Tibial nerve (tissue), 4 donors: ENCODE data around the gene TMEM187. TPM values are rescaled to one million over a fixed set of nuclear protein-coding genes. Genes with fewer than 3 reads are reported as not detected.

Experiments used
- DNase-seq, 2 donors: peaks; one replicate each; pipeline ENCODE4 v3.0.0-alpha.2; 2019; ENCODE audit warnings: low spot score in 2 of 2
- H3K27ac ChIP-seq, 4 donors: fragments of 200-600 bp; sonication (generic) in 3 of 4; one replicate each; pipeline ENCODE4 v1.5.1; 2017 to 2019; ENCODE audit warnings: mild to moderate bottlenecking in 1 of 4
- H3K27me3 ChIP-seq, 2 donors: fragments of 200-600 bp; sonication (generic) in 1 of 2; one replicate each; pipeline versions ENCODE4 v1.5.1 to v1.6.0; 2017 to 2019
- H3K36me3 ChIP-seq, 3 donors: fragments of 200-600 bp; sonication (generic); one replicate each; pipeline ENCODE4 v1.5.1; 2018 to 2019
- H3K4me1 ChIP-seq, 4 donors: fragments of 200-600 bp; sonication (generic) in 3 of 4; one replicate each; pipeline ENCODE4 v1.5.1; 2017 to 2019
- H3K4me3 ChIP-seq, 4 donors: fragments of 200-600 bp; sonication (generic) in 3 of 4; one replicate each; pipeline ENCODE4 v1.5.1; 2017 to 2019; ENCODE audit warnings: mild to moderate bottlenecking in 1 of 4, moderate library complexity in 1 of 4
- H3K9me3 ChIP-seq, 4 donors: fragments of 200-600 bp; sonication (generic) in 3 of 4; one replicate each; pipeline ENCODE4 v1.5.1; 2017 to 2019
- EP300 ChIP-seq, 2 donors: sonication (generic); formaldehyde crosslinking; IDR thresholded peaks; one replicate each; pipeline ENCODE4 v1.6.1; 2017; ENCODE audit warnings: antibody characterized with exemption in 2 of 2, mild to moderate bottlenecking in 1 of 2
- POLR2A ChIP-seq, 2 donors: fragments of 450-650 bp; IDR thresholded peaks; one replicate each; pipeline ENCODE4 v1.6.1; 2017; ENCODE audit warnings: antibody characterized with exemption in 2 of 2, mild to moderate bottlenecking in 2 of 2, moderate library complexity in 2 of 2
- WGBS, 2 donors: methylation state at CpG; one replicate each; pipeline ENCODE4 v1.1.5; 2018; 5-methylcytosine and 5-hydroxymethylcytosine counted together
- total RNA-seq, 4 donors: library from RNA; depleted of rRNA; stranded (reverse); fragments of >200 nt; gene quantifications; one replicate each; pipeline ENCODE4 v1.1.0, GENCODE V29; 2016
- TF ChIP-seq, protein P1 (sequence below), 5 experiments: fragments of 200-600 bp in 3 of 5; fragments of 450-650 bp in 2 of 5; sonication (generic) in 3 of 5; IDR thresholded peaks; one replicate each; pipeline ENCODE4 v1.5.1; 2016 to 2019; ENCODE audit warnings: antibody characterized with exemption in 5 of 5, mild to moderate bottlenecking in 3 of 5, moderate library complexity in 2 of 5

The TMEM187 gene
- total RNA-seq, 4 donors from 2014 or later, result 4.2 to 16.4 (median 9.6) TPM

DNA sequence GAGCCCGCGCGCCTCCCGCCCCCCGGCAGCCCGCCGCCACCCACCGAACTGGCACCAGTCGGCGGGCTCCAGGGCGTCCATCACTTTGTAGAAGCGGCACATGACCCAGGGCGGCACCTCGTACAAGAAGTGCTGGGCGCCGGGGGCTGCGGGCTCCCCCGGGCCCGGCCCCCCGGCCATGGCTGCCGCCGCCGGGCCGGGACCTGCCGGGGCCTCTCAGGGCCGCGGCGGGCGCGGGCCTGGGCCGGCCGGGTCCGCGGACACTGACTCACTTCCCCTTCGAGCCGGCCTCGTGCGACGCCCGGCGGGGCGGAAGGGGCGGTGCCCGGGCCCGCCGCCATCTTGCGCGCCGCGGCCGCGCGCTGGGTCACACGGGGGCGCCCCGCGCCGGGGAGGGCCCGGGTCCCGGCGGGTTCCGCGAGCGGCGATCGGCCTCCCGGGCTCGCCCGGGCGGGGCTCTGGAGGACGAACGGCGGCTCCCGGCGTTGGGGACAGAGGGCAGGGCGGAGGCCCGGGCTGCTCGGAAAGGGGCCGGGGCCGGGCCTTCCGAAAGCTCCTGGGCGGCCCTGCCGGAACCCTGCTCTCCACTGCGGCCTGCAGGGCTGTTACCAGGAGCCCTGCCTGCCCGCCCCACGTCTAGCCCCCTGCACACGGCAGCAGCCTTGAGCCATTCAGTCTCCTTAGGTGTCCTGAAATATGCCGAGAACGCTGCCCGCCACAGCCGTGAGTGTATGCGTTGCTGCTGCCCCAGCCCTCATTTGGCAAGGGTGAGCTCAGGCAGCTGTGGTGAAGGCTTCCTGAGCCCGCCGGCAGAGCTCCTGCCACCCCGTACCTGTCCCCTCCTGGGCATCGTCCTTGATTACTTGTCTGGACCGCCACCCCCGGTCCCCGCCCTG, 47.3 kb downstream of the TMEM187 start, which contains the start of gene IRAK1:
TSS of gene IRAK1 (minus strand) at position 270 of the 896 bp plus-strand sequence. CDS start at position 180, 90 bp downstream.
- no peaks in the 10 kb centered on the region for H3K27me3 ChIP-seq
- H3K4me1 ChIP-seq, result peaks cover 0 to 50% (median 12%) of the 10 kb centered on the region in 4 donors
- H3K9me3 ChIP-seq, result no peaks in the 10 kb centered on the region
- peak within 1 kb of the TSS; percentile 46 to 90 (median 86) for H3K27ac ChIP-seq
- WGBS, 2 donors, result 4 to 38% methylated on average over 4 to 56 of the region's 99 CpGs
- peak; percentile 40 to 55 for TF ChIP-seq POLR2A (IDR thresholded peaks at IDR 0.05)
- TF ChIP-seq, protein P1, sequence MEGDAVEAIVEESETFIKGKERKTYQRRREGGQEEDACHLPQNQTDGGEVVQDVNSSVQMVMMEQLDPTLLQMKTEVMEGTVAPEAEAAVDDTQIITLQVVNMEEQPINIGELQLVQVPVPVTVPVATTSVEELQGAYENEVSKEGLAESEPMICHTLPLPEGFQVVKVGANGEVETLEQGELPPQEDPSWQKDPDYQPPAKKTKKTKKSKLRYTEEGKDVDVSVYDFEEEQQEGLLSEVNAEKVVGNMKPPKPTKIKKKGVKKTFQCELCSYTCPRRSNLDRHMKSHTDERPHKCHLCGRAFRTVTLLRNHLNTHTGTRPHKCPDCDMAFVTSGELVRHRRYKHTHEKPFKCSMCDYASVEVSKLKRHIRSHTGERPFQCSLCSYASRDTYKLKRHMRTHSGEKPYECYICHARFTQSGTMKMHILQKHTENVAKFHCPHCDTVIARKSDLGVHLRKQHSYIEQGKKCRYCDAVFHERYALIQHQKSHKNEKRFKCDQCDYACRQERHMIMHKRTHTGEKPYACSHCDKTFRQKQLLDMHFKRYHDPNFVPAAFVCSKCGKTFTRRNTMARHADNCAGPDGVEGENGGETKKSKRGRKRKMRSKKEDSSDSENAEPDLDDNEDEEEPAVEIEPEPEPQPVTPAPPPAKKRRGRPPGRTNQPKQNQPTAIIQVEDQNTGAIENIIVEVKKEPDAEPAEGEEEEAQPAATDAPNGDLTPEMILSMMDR (IDR thresholded peaks at IDR 0.05), result no peak
- peaks cover 0 to 26% (median 0%) of the 10 kb centered on the region in 3 donors for H3K36me3 ChIP-seq
- H3K4me3 ChIP-seq, result peak within 1 kb of the TSS; percentile 34 to 68 (median 45)
- peak in 1 of 2 donors; percentile 20 for DNase-seq

DNA sequence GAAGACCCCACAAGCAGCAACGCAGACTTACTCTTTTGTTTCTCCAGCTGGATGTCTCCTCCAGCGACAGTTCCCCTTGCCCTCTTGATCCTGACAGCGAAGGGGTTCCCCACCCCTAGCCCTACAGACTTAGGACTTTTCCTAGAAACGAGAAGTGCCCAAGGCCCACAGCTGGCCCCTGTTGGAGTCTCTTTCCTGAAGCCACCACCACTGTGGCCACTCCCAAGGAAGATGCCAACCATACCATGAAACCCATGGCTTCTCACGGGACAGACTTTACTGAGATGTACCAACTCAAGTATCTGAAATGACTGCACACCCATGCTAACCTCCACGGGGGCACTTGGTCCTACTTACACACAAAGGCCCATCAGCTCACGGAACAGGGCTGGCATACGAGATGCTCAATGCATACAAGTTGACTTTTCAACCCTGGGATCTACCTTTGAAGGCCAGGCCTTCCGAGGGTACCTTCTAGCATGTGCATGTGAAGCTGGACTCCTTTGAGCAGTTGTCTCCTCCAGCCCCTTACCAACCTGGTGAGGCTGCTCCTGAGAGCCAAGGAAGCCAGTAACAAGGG, 48.1 kb downstream of the TMEM187 start:
- H3K27ac ChIP-seq, result peak overlapping the region; percentile 46 to 90 (median 86)
- WGBS, 2 donors, result 42 to 66% methylated on average over 7 to 9 of the region's 9 CpGs
- no peak for DNase-seq
- H3K4me3 ChIP-seq, result peak overlapping the region; percentile 34 to 68 (median 44)
- peaks cover 0 to 19% (median 0%) of the 10 kb centered on the region in 3 donors for H3K36me3 ChIP-seq
- H3K27me3 ChIP-seq, result no peaks in the 10 kb centered on the region
- TF ChIP-seq EP300 (IDR thresholded peaks at IDR 0.05) (no peak), POLR2A (IDR thresholded peaks at IDR 0.05) (no peak)
- H3K4me1 ChIP-seq, result peaks cover 0 to 55% (median 12%) of the 10 kb centered on the region in 4 donors
- H3K9me3 ChIP-seq, result no peaks in the 10 kb centered on the region

DNA sequence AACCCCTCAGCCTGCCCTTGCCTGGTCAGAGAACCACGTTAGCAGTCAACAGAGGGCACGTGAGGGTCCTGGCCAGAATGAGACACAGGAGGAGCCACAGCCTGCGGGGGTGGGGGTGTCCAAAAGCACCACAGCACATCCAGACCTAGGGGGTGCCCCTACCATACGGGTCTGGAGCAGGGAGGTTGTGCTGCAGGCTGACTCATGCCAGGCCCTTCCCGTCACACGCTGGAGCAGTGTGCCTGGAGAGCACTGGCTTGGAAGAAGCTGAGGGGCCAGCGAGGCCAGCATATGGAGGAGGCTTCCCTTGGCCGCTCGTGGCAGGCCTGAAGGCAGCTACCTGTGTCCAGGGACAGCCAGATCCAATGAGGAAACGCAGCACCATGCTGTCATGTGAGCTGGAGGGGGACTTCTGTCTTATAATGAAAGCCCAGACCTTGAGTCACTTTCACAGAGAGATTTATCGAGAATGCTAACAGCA, 48.6 kb downstream of the TMEM187 start:
- Histone ChIP-seq H3K27ac (peak overlapping the region in 3 of 4 donors; percentile 85 to 90 (median 86)), H3K9me3 (no peaks in the 10 kb centered on the region), H3K4me1 (peaks cover 0 to 59% (median 12%) of the 10 kb centered on the region in 4 donors), H3K4me3 (no peak overlapping the region), H3K27me3 (no peaks in the 10 kb centered on the region), H3K36me3 (peaks cover 0 to 13% (median 0%) of the 10 kb centered on the region in 3 donors)
- TF ChIP-seq EP300 (IDR thresholded peaks at IDR 0.05) (no peak), POLR2A (IDR thresholded peaks at IDR 0.05) (no peak)
- TF ChIP-seq, protein P1 (IDR thresholded peaks at IDR 0.05), result no peak
- DNase-seq, result no peak
- WGBS, 2 donors, result 73 to 84% methylated on average over 2 to 11 of the region's 11 CpGs

DNA sequence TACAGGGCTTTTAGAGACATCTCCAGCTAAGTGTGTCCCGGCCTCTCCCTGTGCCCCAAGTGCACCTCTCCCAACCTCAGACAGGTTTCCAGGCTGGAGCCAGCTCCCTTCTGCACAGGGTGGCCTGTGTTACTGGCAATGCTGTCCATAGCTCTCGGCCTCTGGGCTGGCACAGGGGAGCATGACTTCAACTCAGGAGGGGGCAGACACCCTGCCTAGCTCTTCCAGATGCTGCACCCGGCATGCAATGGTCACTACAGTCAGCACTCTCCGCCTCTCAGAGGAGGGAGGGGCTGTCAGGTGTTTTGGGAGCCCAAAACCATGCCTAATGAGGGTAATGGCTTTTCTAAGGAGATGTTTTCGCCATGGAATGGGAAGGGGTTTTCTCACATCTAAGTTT, 49.6 kb downstream of the TMEM187 start:
- Histone ChIP-seq H3K4me3 (no peak overlapping the region), H3K9me3 (no peaks in the 10 kb centered on the region), H3K36me3 (peaks cover 0 to 5% (median 0%) of the 10 kb centered on the region in 3 donors), H3K4me1 (peaks cover 0 to 60% (median 12%) of the 10 kb centered on the region in 4 donors), H3K27me3 (no peaks in the 10 kb centered on the region), H3K27ac (peak overlapping the region in 1 of 4 donors; percentile 59)
- DNase-seq, result no peak
- TF ChIP-seq EP300 (IDR thresholded peaks at IDR 0.05) (no peak), POLR2A (IDR thresholded peaks at IDR 0.05) (no peak)
- TF ChIP-seq, protein P1 (IDR thresholded peaks at IDR 0.05), result no peak
- 71 to 100% methylated on average over 2 to 5 of the region's 5 CpGs for WGBS, 2 donors

DNA sequence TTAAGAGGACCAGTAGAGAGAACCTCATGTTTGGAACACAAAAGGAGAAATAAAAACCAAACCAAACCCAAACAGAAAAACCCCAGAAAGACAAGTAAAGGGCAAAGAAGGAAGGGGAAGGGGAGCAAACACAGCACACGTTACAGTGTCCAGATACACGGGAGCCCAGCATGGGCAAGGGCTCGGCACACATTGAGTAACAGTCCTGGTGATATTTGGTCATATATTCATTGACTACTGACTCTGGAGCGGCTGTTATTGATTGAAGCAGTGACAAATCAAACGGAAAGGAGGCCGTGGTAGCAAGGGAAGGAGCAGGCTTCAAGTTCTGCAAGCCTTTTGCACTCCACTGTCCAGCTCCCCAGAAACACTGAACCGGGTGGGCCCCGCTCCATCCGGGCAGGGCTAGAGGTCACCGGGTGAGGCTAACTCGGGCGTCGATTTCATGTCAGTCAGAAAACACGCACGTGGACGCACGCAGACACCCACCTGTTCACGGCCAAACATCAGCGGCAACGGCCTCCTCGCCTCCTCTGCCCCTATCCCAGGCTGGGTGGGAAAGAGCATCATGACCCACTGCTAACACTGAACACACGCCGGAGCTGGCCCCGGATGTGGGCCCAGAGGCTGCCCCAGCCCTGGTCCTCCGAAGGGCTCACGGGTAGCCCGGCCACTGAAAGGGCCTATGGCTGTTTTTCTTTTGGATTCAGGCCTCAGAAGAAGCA, 50.9 kb downstream of the TMEM187 start:
- Histone ChIP-seq H3K4me3 (no peak overlapping the region), H3K9me3 (no peaks in the 10 kb centered on the region), H3K4me1 (peaks cover 0 to 59% (median 10%) of the 10 kb centered on the region in 4 donors), H3K36me3 (peaks cover 0 to 8% (median 0%) of the 10 kb centered on the region in 3 donors), H3K27me3 (no peaks in the 10 kb centered on the region), H3K27ac (peak overlapping the region in 2 of 4 donors; percentile 18 to 59)
- TF ChIP-seq POLR2A (IDR thresholded peaks at IDR 0.05) (no peak), EP300 (IDR thresholded peaks at IDR 0.05) (no peak)
- TF ChIP-seq, protein P1 (IDR thresholded peaks at IDR 0.05), result no peak
- WGBS, 2 donors, result 49 to 68% methylated on average over 19 to 27 of the region's 27 CpGs
- no peak for DNase-seq
